Brain microvascular endothelial cell (primary cell): Measurements from ENCODE around the gene R3HCC1L.

Source experiments
- DNase-seq: peaks from one replicate; pipeline ENCODE4 v3.0.0-alpha.2; 2020
- H3K27ac ChIP-seq: fragments of 250-450 bp; sonication (Bioruptor Pico); 2 replicates; pipeline ENCODE4 v1.5.1; 2020; ENCODE audit warnings: mild to moderate bottlenecking, moderate library complexity
- H3K27me3 ChIP-seq: fragments of 250-450 bp; sonication (Bioruptor Pico); replicated peaks from 2 replicates; pipeline ENCODE4 v1.5.1; 2020; ENCODE audit warnings: mild to moderate bottlenecking
- H3K36me3 ChIP-seq: fragments of 250-450 bp; sonication (Bioruptor Pico); replicated peaks from 2 replicates; pipeline ENCODE4 v1.5.1; 2020; ENCODE audit warnings: mild to moderate bottlenecking
- H3K4me3 ChIP-seq: 2 replicates; pipeline ENCODE4 v1.5.1; 2011; ENCODE audit warnings: low read depth, mild to moderate bottlenecking, control low read depth, low read length, moderate library complexity
- in situ Hi-C: cut with HindIII; loops from 2 replicates; pipeline ENCODE4 v1.10.0; 2017; ENCODE audit warnings: low sequenced_read_pairs, low pct_ligation_motif_present
- TF ChIP-seq, protein P1 (sequence below): IDR thresholded peaks from 2 replicates; pipeline ENCODE4 v1.5.1; 2011; ENCODE audit warnings: low read depth, mild to moderate bottlenecking, moderate library complexity, low read length, control low read depth, inconsistent platforms; ENCODE audit errors: missing control alignments

The R3HCC1L gene

DNA sequence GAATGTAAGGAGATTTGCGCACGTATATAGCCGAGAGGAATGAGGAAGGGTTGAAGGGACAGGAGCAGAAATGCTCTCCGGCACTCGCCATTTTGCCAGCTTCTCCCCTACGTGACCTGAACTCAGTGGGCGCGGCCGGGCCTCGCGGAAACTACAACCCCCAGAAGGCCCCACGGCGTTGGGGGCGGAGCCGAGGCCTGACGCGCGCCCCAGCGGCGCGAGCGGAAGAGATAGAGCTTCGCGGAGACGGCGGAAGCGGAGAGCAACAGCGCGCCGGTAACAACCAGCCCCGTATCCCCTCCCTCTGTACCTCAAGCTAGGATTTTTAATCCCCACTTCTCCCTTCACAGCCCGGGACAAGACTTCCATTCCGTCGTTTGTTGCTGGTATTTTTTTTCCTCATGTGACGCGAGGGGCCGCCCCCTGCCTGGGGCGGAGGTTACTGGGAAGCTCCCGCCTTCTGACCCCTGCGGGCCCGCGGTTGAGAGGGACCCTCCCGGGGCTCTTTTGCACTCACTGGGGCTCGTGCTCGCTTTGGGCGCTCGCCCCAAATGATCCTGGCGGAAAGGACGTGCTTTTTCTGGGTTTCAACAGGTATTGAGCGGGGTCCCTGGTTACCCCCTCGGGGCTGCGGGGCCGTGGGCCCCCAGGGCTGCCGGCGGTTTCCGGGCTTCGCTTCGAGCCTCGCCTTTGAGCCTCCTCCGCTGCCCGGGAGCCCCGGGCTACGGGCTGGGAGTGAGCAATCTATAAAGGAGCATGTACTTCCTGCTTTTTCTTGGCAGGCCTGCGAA lies at the start of gene R3HCC1L:
Gene R3HCC1L (plus strand): TSS at position 227 of the 791 bp plus-strand sequence. CDS start 73,458 bp downstream, outside the sequence.
- in situ Hi-C loops, result no loop called here
- H3K27ac ChIP-seq, result peak within 1 kb of the TSS; percentile 79
- no peaks in the 10 kb centered on the region for H3K36me3 ChIP-seq
- H3K4me3 ChIP-seq, result peak within 1 kb of the TSS; percentile 92
- no peaks in the 10 kb centered on the region for H3K27me3 ChIP-seq
- TF ChIP-seq, protein P1, sequence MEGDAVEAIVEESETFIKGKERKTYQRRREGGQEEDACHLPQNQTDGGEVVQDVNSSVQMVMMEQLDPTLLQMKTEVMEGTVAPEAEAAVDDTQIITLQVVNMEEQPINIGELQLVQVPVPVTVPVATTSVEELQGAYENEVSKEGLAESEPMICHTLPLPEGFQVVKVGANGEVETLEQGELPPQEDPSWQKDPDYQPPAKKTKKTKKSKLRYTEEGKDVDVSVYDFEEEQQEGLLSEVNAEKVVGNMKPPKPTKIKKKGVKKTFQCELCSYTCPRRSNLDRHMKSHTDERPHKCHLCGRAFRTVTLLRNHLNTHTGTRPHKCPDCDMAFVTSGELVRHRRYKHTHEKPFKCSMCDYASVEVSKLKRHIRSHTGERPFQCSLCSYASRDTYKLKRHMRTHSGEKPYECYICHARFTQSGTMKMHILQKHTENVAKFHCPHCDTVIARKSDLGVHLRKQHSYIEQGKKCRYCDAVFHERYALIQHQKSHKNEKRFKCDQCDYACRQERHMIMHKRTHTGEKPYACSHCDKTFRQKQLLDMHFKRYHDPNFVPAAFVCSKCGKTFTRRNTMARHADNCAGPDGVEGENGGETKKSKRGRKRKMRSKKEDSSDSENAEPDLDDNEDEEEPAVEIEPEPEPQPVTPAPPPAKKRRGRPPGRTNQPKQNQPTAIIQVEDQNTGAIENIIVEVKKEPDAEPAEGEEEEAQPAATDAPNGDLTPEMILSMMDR, result peak; percentile 5
- peak; percentile 81 for DNase-seq

DNA sequence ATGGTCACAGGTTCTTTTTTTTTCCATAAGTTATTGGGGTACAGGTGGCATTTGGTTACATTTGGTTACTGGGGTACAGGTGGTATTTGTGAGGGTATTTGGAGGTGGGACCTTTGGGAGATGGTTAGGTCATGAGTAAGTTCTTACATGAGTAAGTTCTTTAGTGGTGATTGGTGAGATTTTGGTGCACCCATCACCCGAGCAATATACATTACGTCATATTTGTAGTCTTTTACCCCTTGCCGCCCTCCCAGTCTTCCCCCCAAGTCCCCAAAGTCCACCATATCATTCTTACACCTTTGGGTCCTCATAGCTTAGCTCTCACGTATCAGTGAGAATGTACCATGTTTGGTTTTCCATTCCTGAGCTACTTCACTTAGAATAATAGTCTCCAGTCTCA lies 49.2 kb upstream of the R3HCC1L start:
- Histone ChIP-seq H3K36me3 (no peaks in the 10 kb centered on the region), H3K27me3 (no peaks in the 10 kb centered on the region), H3K27ac (no peak overlapping the region), H3K4me3 (no peak overlapping the region)
- DNase-seq, result no peak
- TF ChIP-seq, protein P1, result no peak
- in situ Hi-C loops, result no loop called here

DNA sequence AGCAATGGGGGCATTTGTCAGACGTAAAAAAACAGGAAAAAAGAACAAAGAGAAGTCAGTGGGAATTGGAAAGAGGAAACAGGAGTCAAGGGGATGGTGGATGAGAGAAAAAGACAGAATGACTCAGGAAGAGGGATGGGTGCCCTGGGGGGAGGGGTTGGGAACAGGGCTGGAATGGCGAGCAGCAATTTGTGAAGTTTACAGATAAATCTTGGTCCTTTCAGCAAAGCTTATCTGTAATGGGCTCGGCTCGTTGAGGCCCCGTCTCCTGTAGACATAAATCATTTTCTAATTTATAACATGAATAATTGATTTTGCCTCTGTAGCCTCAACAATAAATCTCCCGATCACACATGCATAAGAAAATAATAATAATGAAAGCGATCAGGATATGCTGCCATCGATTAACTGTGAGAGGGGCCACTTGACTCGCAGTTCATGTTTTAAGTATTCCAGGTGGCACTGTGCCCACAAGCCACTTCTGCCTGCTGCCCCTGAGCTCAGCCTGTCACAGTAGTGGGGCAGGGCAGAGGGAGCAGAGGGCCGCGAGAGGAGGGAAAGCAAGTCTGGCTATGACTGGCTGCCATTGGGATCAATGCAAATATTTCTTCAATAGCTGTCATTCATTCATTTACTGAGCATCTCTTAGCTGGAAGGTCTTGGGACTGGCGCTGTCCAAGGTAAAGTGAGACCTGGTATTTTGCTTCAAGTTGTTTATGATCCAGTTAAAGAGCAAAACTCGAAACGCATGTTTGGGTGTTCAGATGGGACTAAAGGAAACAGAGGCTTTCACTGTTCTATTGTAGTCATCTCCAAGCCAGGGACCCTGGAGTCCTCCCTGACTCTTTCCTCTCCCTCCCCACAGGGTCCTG lies 47.4 kb upstream of the R3HCC1L start:
- TF ChIP-seq, protein P1, result no peak
- in situ Hi-C loops, result no loop called here

DNA sequence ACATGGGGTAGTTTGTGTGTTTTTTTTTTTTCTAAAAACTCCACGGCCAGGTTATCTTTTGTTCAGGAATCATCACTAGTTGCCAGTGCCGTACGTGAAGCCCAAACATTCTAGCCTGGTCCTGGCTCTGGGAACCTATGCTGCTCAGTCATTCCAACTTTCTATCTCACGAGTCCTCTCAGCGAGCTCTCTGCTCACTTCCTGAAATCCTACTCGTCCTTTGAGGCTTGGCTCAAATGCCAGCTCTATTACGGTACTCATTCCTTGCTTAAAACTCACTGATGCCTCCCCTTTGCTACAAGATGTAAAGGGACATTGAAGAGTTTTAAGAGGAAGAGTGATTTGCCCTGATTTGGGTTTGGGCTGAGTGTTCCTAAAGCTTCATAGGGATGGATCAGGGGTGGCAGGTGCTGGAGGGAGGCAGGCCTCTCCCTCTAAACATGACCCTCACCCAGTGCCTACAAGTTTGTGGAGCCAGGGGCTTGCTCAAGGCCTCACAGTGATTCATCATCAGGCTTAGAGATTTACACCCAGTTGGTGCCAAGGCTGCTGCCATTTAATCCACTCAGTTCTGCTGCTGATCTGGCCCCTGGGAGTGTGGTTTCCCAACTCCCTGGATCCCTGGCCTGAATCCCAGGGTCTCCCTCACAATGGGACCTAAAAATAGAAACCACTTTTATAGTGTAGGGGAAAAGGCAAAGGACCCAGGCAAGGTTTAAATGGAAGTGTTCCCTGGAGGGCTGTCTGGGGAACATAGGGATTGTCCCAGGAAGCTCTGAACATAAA lies 46.1 kb upstream of the R3HCC1L start:
- no peak for DNase-seq
- no peak overlapping the region for H3K27ac ChIP-seq
- in situ Hi-C loops, result no loop called here
- no peak overlapping the region for H3K4me3 ChIP-seq
- no peaks in the 10 kb centered on the region for H3K36me3 ChIP-seq
- TF ChIP-seq, protein P1, result no peak
- no peaks in the 10 kb centered on the region for H3K27me3 ChIP-seq

More for the DNA sequence above, 47.4 kb upstream of the R3HCC1L start:
- Histone ChIP-seq H3K36me3 (no peaks in the 10 kb centered on the region), H3K27ac (no peak overlapping the region), H3K4me3 (no peak overlapping the region), H3K27me3 (no peaks in the 10 kb centered on the region)
- no peak for DNase-seq

DNA sequence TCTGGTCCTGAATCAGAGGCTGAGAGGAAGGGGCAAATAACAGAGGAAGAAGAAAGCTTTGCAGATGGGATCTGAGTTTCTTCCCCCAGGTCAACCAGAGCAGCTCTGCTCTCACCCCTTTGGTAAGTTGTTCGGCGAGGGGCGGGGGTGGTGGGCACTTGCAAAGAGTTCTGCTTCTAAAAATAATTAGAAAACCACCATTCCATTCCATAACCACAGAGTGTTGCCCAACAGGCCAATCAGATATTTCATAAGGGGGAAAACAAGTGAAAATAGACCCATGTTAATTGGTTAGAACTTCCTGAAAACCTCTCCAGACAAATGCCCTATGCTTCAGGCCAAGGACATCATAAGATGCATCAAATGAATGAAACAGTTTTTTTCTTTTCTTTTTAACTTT lies 43.6 kb upstream of the R3HCC1L start:
- Histone ChIP-seq H3K27ac (no peak overlapping the region), H3K27me3 (no peaks in the 10 kb centered on the region), H3K36me3 (no peaks in the 10 kb centered on the region), H3K4me3 (no peak overlapping the region)
- TF ChIP-seq, protein P1, result no peak
- in situ Hi-C loops, result no loop called here
- DNase-seq, result no peak
